PC-3 (cell line): ENCODE data around the gene PCSK5.

Experiments used
- CTCF ChIP-seq: fragments of 300-600 bp; sonication (generic); conservative IDR thresholded peaks from 2 replicates; pipeline ENCODE4 v1.5.1; 2017; ENCODE audit warnings: antibody characterized with exemption, low read depth, mild to moderate bottlenecking, low read length
- EZH2 ChIP-seq: fragments of 300-600 bp; sonication (generic); IDR thresholded peaks from one replicate; pipeline ENCODE4 v1.6.1; 2017; ENCODE audit warnings: antibody characterized with exemption, mild to moderate bottlenecking, low read length; ENCODE audit not compliant: unreplicated experiment
- EZH2phosphoT487 ChIP-seq: fragments of 300-600 bp; sonication (generic); IDR thresholded peaks from 2 replicates; pipeline ENCODE4 v1.6.1; 2018; ENCODE audit warnings: mild to moderate bottlenecking, antibody characterized with exemption, low read length, borderline replicate concordance

DNA sequence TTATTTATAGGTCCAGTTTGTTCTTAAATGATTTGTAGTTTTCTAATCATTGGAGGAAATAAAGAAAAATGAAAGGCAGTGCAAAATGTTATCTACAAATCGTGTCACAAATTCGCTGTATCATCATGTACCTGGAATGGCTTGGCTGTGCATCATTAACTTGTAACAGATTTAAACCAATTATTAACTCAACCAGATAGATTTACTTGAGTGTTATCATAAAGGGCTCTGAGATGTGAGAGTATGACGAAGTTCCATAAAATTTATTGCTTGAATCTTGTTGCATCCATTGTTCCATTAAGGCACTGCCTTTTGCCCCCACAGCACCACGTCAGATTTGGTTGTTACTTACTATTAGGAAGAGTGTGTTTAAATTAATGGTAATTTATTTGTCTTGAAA, 23.5 kb downstream of the PCSK5 start:
- TF ChIP-seq CTCF (no peak), EZH2 (no peak), EZH2phosphoT487 (no peak)
